Mucosa of rectum (tissue), 2 donors: ENCODE results near the gene SMG9.
A peak's percentile ranks its signal among the peaks of the same experiment; 100 is the strongest.
"Not testable (repeated sequence)": the region's sequence is repeated elsewhere in the genome, so short reads cannot be mapped to it uniquely, and the experiment has no call there.

ENCODE experiments used
- H3K27ac ChIP-seq, 2 donors: one replicate each; pipeline ENCODE4 v1.7.0; 2013; ENCODE audit warnings: inconsistent platforms in 2 of 2, low read depth in 2 of 2, low read length in 2 of 2
- H3K27me3 ChIP-seq, 2 donors: one replicate each; pipeline ENCODE4 v1.7.0; 2013; ENCODE audit warnings: low read length in 2 of 2; ENCODE audit not compliant: control insufficient read depth in 2 of 2, insufficient read depth in 2 of 2
- H3K36me3 ChIP-seq, 2 donors: one replicate each; pipeline ENCODE4 v1.7.0; 2013; ENCODE audit warnings: low read length in 2 of 2; ENCODE audit not compliant: control insufficient read depth in 2 of 2, insufficient read depth in 2 of 2
- H3K4me1 ChIP-seq, 2 donors: one replicate each; pipeline ENCODE4 v1.7.0; 2013; ENCODE audit warnings: low read length in 2 of 2, mild to moderate bottlenecking in 1 of 2; ENCODE audit not compliant: control insufficient read depth in 2 of 2, insufficient read depth in 2 of 2
- H3K4me3 ChIP-seq, 2 donors: one replicate each; pipeline ENCODE4 v1.7.0; 2013; ENCODE audit warnings: low read length in 2 of 2
- H3K9ac ChIP-seq, 2 donors: one replicate each; pipeline ENCODE4 v1.7.0; 2013; ENCODE audit warnings: low read length in 2 of 2, low read depth in 1 of 2, mild to moderate bottlenecking in 1 of 2
- H3K9me3 ChIP-seq, 2 donors: one replicate each; pipeline ENCODE4 v1.7.0; 2013; ENCODE audit warnings: low read length in 2 of 2; ENCODE audit not compliant: control insufficient read depth in 2 of 2
- donor health status: healthy.
- donor health status: Normal muscosa, but diverticular disease.

SMG9 gene

GRCh38 chr19:43773725-43774102 lies 19.0 kb upstream of the SMG9 start:
- Histone ChIP-seq H3K36me3 (peaks cover 10 to 43% of the 10 kb centered on the region in 2 donors), H3K27ac (no peak overlapping the region), H3K9ac (no peak overlapping the region), H3K9me3 (no peaks in the 10 kb centered on the region), H3K27me3 (no peaks in the 10 kb centered on the region), H3K4me1 (peaks cover 55 to 57% of the 10 kb centered on the region in 2 donors), H3K4me3 (no peak overlapping the region)

GRCh38 chr19:43769256-43769655 lies 14.5 kb upstream of the SMG9 start:
- Histone ChIP-seq H3K9ac (peak overlapping the region; percentile 14 to 38), H3K27ac (peak overlapping the region; percentile 65 to 81), H3K4me3 (no peak overlapping the region)

GRCh38 chr19:43768273-43769050 lies 13.7 kb upstream of the SMG9 start:
- Histone ChIP-seq H3K9ac (peak overlapping the region; percentile 16 to 17), H3K4me3 (no peak overlapping the region), H3K4me1 (peaks cover 47 to 48% of the 10 kb centered on the region in 2 donors), H3K9me3 (no peaks in the 10 kb centered on the region), H3K36me3 (peaks cover 7 to 41% of the 10 kb centered on the region in 2 donors), H3K27ac (peak overlapping the region; percentile 65 to 81), H3K27me3 (no peaks in the 10 kb centered on the region)

More at GRCh38 chr19:43769256-43769655, 14.5 kb upstream of the SMG9 start:
- H3K9me3 ChIP-seq = no peaks in the 10 kb centered on the region
- H3K27me3 ChIP-seq = no peaks in the 10 kb centered on the region
- peaks cover 10 to 47% of the 10 kb centered on the region in 2 donors for H3K36me3 ChIP-seq
- peaks cover 51 to 52% of the 10 kb centered on the region in 2 donors for H3K4me1 ChIP-seq

- Histone ChIP-seq H3K9ac (peak overlapping the region; percentile 16 to 17), H3K27ac (peak overlapping the region; percentile 62 to 64), H3K4me3 (no peak overlapping the region)
These were observed 13.1 kb upstream of the SMG9 start for GRCh38 chr19:43767818-43768217.

GRCh38 chr19:43767316-43767715 lies 12.6 kb upstream of the SMG9 start:
- H3K4me3 ChIP-seq = no peak overlapping the region
- peaks cover 7 to 37% of the 10 kb centered on the region in 2 donors for H3K36me3 ChIP-seq
- H3K27me3 ChIP-seq = no peaks in the 10 kb centered on the region
- H3K9ac ChIP-seq = no peak overlapping the region
- H3K4me1 ChIP-seq = peaks cover 48 to 49% of the 10 kb centered on the region in 2 donors
- no peaks in the 10 kb centered on the region for H3K9me3 ChIP-seq
- peak overlapping the region in 1 of 2 donors; percentile 82 for H3K27ac ChIP-seq

More at GRCh38 chr19:43767818-43768217, 13.1 kb upstream of the SMG9 start:
- no peaks in the 10 kb centered on the region for H3K27me3 ChIP-seq
- peaks cover 48 to 49% of the 10 kb centered on the region in 2 donors for H3K4me1 ChIP-seq
- H3K9me3 ChIP-seq = no peaks in the 10 kb centered on the region
- peaks cover 7 to 40% of the 10 kb centered on the region in 2 donors for H3K36me3 ChIP-seq

- H3K9me3 ChIP-seq = no peaks in the 10 kb centered on the region
- peaks cover 7 to 31% of the 10 kb centered on the region in 2 donors for H3K36me3 ChIP-seq
- H3K9ac ChIP-seq = no peak overlapping the region
- peak overlapping the region in 1 of 2 donors; percentile 82 for H3K27ac ChIP-seq
- no peaks in the 10 kb centered on the region for H3K27me3 ChIP-seq
- peaks cover 49 to 52% of the 10 kb centered on the region in 2 donors for H3K4me1 ChIP-seq
- no peak overlapping the region for H3K4me3 ChIP-seq
These were observed 11.9 kb upstream of the SMG9 start for GRCh38 chr19:43766755-43767043.

- no peak overlapping the region for H3K4me3 ChIP-seq
- peak overlapping the region in 1 of 2 donors; percentile 52 for H3K9ac ChIP-seq
- peaks cover 3 to 19% of the 10 kb centered on the region in 2 donors for H3K36me3 ChIP-seq
- peaks cover 46 to 48% of the 10 kb centered on the region in 2 donors for H3K4me1 ChIP-seq
- H3K27me3 ChIP-seq = no peaks in the 10 kb centered on the region
- H3K9me3 ChIP-seq = no peaks in the 10 kb centered on the region
- H3K27ac ChIP-seq = peak overlapping the region; percentile 61 to 82
These were observed 10.5 kb upstream of the SMG9 start for GRCh38 chr19:43765109-43765876.

GRCh38 chr19:43764684-43765083 lies 9.9 kb upstream of the SMG9 start:
- Histone ChIP-seq H3K27ac (peak overlapping the region; percentile 61 to 82), H3K4me1 (peaks cover 40 to 44% of the 10 kb centered on the region in 2 donors), H3K9ac (peak overlapping the region in 1 of 2 donors; percentile 52), H3K36me3 (peaks cover 3 to 13% of the 10 kb centered on the region in 2 donors)
- not testable (repeated sequence) for H3K9me3 ChIP-seq, H3K4me3 ChIP-seq, H3K27me3 ChIP-seq

- Histone ChIP-seq H3K27me3 (no peaks in the 10 kb centered on the region), H3K4me3 (no peak overlapping the region), H3K4me1 (peaks cover 28 to 33% of the 10 kb centered on the region in 2 donors), H3K27ac (peak overlapping the region in 1 of 2 donors; percentile 32), H3K9me3 (no peaks in the 10 kb centered on the region), H3K36me3 (peaks cover 0 to 4% of the 10 kb centered on the region in 2 donors), H3K9ac (peak overlapping the region in 1 of 2 donors; percentile 41)
These were observed 8.7 kb upstream of the SMG9 start for GRCh38 chr19:43763473-43763939.

GRCh38 chr19:43762814-43763213 lies 8.1 kb upstream of the SMG9 start:
- Histone ChIP-seq H3K27ac (no peak overlapping the region), H3K36me3 (no peaks in the 10 kb centered on the region), H3K27me3 (no peaks in the 10 kb centered on the region), H3K4me1 (peaks cover 23 to 29% of the 10 kb centered on the region in 2 donors), H3K9me3 (no peaks in the 10 kb centered on the region), H3K9ac (no peak overlapping the region), H3K4me3 (no peak overlapping the region)
